ENCODE results near the gene WDR45B. TPM values are rescaled to one million over a fixed set of nuclear protein-coding genes. Genes with fewer than 3 reads are reported as not detected.
"Not testable (repeated sequence)": the region's sequence is repeated elsewhere in the genome, so short reads cannot be mapped to it uniquely, and the experiment has no call there.

Gene WDR45B
- total RNA-seq, 1 donor from 2014 or later: 74.0 TPM

GRCh38 chr17:82587234-82588086 lies 60.8 kb downstream of the WDR45B start:
- H3K4me1 Mint-ChIP-seq (ENCODE audit: unreplicated experiment): peaks cover 5% of the 10 kb centered on the region
- H3K27me3 Mint-ChIP-seq: no peaks in the 10 kb centered on the region
- H3K4me3 Mint-ChIP-seq: no peak overlapping the region
- no peaks in the 10 kb centered on the region for H3K9me3 Mint-ChIP-seq
- no peak for TF ChIP-seq CTCF (conservative IDR thresholded peaks at IDR 0.05)
- DNase-seq (ENCODE audit: extremely low spot score, unreplicated experiment): no peak
- peaks cover 20% of the 10 kb centered on the region for H3K36me3 Mint-ChIP-seq
- H3K27ac Mint-ChIP-seq: peak overlapping the region; percentile 39

- Mint-ChIP-seq H3K27ac (peak overlapping the region; percentile 39), H3K27me3 (no peaks in the 10 kb centered on the region), H3K9me3 (no peaks in the 10 kb centered on the region), H3K4me1 (ENCODE audit: unreplicated experiment) (no peaks in the 10 kb centered on the region), H3K4me3 (no peak overlapping the region), H3K36me3 (peaks cover 20% of the 10 kb centered on the region)
- no peak for TF ChIP-seq CTCF (conservative IDR thresholded peaks at IDR 0.05)
- DNase-seq (ENCODE audit: extremely low spot score, unreplicated experiment): no peak
These were observed 61.5 kb downstream of the WDR45B start for GRCh38 chr17:82586576-82587233.

- not testable (repeated sequence) for H3K4me3 Mint-ChIP-seq; H3K4me1 Mint-ChIP-seq (ENCODE audit: unreplicated experiment); DNase-seq (ENCODE audit: extremely low spot score, unreplicated experiment); H3K27me3 Mint-ChIP-seq; H3K9me3 Mint-ChIP-seq
- Mint-ChIP-seq H3K36me3 (peaks cover 20% of the 10 kb centered on the region), H3K27ac (peak overlapping the region; percentile 77)
These were observed 62.2 kb downstream of the WDR45B start for GRCh38 chr17:82585935-82586575.

GRCh38 chr17:82583720-82584234 lies 64.5 kb downstream of the WDR45B start:
- Mint-ChIP-seq H3K36me3 (peaks cover 23% of the 10 kb centered on the region), H3K27me3 (no peaks in the 10 kb centered on the region), H3K4me3 (no peak overlapping the region), H3K9me3 (no peaks in the 10 kb centered on the region), H3K4me1 (ENCODE audit: unreplicated experiment) (no peaks in the 10 kb centered on the region), H3K27ac (no peak overlapping the region)
- TF ChIP-seq CTCF (conservative IDR thresholded peaks at IDR 0.05): no peak
- DNase-seq (ENCODE audit: extremely low spot score, unreplicated experiment): no peak

GRCh38 chr17:82582709-82583108 lies 65.5 kb downstream of the WDR45B start:
- no peaks in the 10 kb centered on the region for H3K9me3 Mint-ChIP-seq
- peak overlapping the region; percentile 22 for H3K27ac Mint-ChIP-seq
- H3K4me1 Mint-ChIP-seq (ENCODE audit: unreplicated experiment): peaks cover 4% of the 10 kb centered on the region
- no peak for DNase-seq (ENCODE audit: extremely low spot score, unreplicated experiment)
- H3K27me3 Mint-ChIP-seq: no peaks in the 10 kb centered on the region
- no peak overlapping the region for H3K4me3 Mint-ChIP-seq
- H3K36me3 Mint-ChIP-seq: peaks cover 33% of the 10 kb centered on the region
- TF ChIP-seq CTCF (conservative IDR thresholded peaks at IDR 0.05): no peak

All from type B pancreatic cell (in vitro differentiated cells).